NCI-H460 (cell line): ENCODE measurements around the gene TTLL3. TPM values are rescaled to one million over a fixed set of nuclear protein-coding genes. Genes with fewer than 3 reads are reported as not detected.

ENCODE experiments used
- DNase-seq: peaks from one replicate; pipeline ENCODE4 v3.0.0-alpha.2; 2016; ENCODE audit warnings: low read depth; ENCODE audit errors: extremely low read depth
- total RNA-seq: library from RNA; depleted of rRNA; stranded (reverse); fragments of >200 nt; shearing (Covaris generic); gene quantifications from 2 replicates; pipeline ENCODE4 v1.2.3, GENCODE V29; 2014

TTLL3 gene
- total RNA-seq, 1 experiment from 2014 or later = 8.2 TPM

GRCh38 chr3:9780910-9781309 lies 29.2 kb upstream of the TTLL3 start:
- DNase-seq = no peak

GRCh38 chr3:9781551-9781950 lies 28.5 kb upstream of the TTLL3 start:
- DNase-seq = no peak

GRCh38 chr3:9781978-9782603 lies 28.0 kb upstream of the TTLL3 start:
- DNase-seq = no peak

GRCh38 chr3:9782770-9783169 lies 27.3 kb upstream of the TTLL3 start:
- peak; percentile 15 for DNase-seq

GRCh38 chr3:9783954-9784353 lies 26.1 kb upstream of the TTLL3 start:
- no peak for DNase-seq

GRCh38 chr3:9784965-9785364 lies 25.1 kb upstream of the TTLL3 start:
- DNase-seq = no peak

GRCh38 chr3:9785602-9786001 lies 24.5 kb upstream of the TTLL3 start:
- DNase-seq = no peak

GRCh38 chr3:9786209-9786739 lies 23.8 kb upstream of the TTLL3 start:
- DNase-seq = no peak

GRCh38 chr3:9786825-9787669 lies 23.0 kb upstream of the TTLL3 start:
- no peak for DNase-seq

- DNase-seq = no peak
Measured at GRCh38 chr3:9787714-9788113, 22.3 kb upstream of the TTLL3 start.

- no peak for DNase-seq
Measured at GRCh38 chr3:9791127-9791526, 18.9 kb upstream of the TTLL3 start.

- DNase-seq = no peak
Measured at GRCh38 chr3:9791790-9792404, 18.2 kb upstream of the TTLL3 start.

GRCh38 chr3:9792405-9793160 lies 17.5 kb upstream of the TTLL3 start, which contains the start of the genes ARPC4 and TADA3:
Gene ARPC4 (plus strand): TSS chr3:9793082. CDS start chr3:9793122, 40 bp downstream.
Gene TADA3 (minus strand): TSS chr3:9792473. CDS start chr3:9791466, 1,007 bp downstream.
- DNase-seq = peak; percentile 82

- no peak for DNase-seq
Measured at GRCh38 chr3:9793161-9793781, 16.8 kb upstream of the TTLL3 start.

GRCh38 chr3:9794400-9794799 lies 15.7 kb upstream of the TTLL3 start:
- no peak for DNase-seq

- no peak for DNase-seq
Measured at GRCh38 chr3:9795207-9795606, 14.9 kb upstream of the TTLL3 start.

GRCh38 chr3:9797196-9797945 lies 12.7 kb upstream of the TTLL3 start:
- no peak for DNase-seq

- DNase-seq = no peak
Measured at GRCh38 chr3:9800529-9800928, 9.5 kb upstream of the TTLL3 start.

- no peak for DNase-seq
Measured at GRCh38 chr3:9803494-9803893, 6.6 kb upstream of the TTLL3 start.
